ENCODE results near the gene FHIT. TPM values are rescaled to one million over a fixed set of nuclear protein-coding genes. Genes with fewer than 3 reads are reported as not detected.

The FHIT gene
- total and polyA plus RNA-seq, 10 of the 15 experiments (the other 5 are each of a cell fraction or from before 2014, with no cell fraction given), result 4.2 to 14.9 (median 9.4) TPM

DNA sequence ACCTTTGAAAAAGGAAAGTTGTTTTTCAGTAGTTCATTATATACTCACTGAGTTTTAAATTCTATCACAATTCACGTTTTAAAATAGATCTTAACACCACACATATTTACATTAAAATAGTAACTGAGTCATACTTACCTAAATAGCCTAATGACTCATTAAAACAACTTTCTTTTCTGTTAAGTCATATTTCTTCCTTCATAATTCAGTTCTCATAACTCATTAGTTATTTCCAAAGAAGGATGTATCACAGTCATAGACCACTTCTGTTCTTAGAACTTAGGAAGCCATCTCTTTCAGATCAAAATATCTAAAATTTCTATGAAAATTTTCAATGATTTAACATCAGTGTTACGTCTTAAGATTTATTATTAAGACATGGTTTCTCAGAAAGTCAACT lies 885.9 kb downstream of the FHIT start (continued):
- TF ChIP-seq HDAC2 (IDR thresholded peaks at IDR 0.05), result no peak
- TF ChIP-seq SMAD1 (IDR thresholded peaks at IDR 0.05; ENCODE audit: low read depth, partially characterized antibody), result no peak
- peak; percentile 68 for TF ChIP-seq MEF2B (IDR thresholded peaks at IDR 0.05; ENCODE audit: partially characterized antibody, poor library complexity, severe bottlenecking)
- no peak for TF ChIP-seq EED (IDR thresholded peaks at IDR 0.05; ENCODE audit: low read depth)
- TF ChIP-seq FOXM1 (IDR thresholded peaks at IDR 0.05; ENCODE audit: low read depth, low read length), result peak; percentile 90; the same call in 1 of the 2 replicates
- peak; percentile 49; the same call in 1 of the 2 replicates for TF ChIP-seq GABPA (IDR thresholded peaks at IDR 0.05; ENCODE audit: low read depth)
- peak; percentile 67; the same call in 1 of the 2 replicates for TF ChIP-seq CREB1 (IDR thresholded peaks at IDR 0.05; ENCODE audit: low read depth)
- TF ChIP-seq ATF3 (IDR thresholded peaks at IDR 0.05; ENCODE audit: borderline replicate concordance, extremely low read depth, low read depth, low read length), result no peak
- TF ChIP-seq TCF7 (IDR thresholded peaks at IDR 0.05; ENCODE audit: borderline replicate concordance), result peak; percentile 32; the same call in 1 of the 2 replicates
- TF ChIP-seq, protein P1, sequence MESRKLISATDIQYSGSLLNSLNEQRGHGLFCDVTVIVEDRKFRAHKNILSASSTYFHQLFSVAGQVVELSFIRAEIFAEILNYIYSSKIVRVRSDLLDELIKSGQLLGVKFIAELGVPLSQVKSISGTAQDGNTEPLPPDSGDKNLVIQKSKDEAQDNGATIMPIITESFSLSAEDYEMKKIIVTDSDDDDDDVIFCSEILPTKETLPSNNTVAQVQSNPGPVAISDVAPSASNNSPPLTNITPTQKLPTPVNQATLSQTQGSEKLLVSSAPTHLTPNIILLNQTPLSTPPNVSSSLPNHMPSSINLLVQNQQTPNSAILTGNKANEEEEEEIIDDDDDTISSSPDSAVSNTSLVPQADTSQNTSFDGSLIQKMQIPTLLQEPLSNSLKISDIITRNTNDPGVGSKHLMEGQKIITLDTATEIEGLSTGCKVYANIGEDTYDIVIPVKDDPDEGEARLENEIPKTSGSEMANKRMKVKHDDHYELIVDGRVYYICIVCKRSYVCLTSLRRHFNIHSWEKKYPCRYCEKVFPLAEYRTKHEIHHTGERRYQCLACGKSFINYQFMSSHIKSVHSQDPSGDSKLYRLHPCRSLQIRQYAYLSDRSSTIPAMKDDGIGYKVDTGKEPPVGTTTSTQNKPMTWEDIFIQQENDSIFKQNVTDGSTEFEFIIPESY (IDR thresholded peaks at IDR 0.05), result no peak
- TF ChIP-seq ATF7 (IDR thresholded peaks at IDR 0.05; ENCODE audit: low read depth), result peak; percentile 92
- TF ChIP-seq ZBED1 (IDR thresholded peaks at IDR 0.05; ENCODE audit: borderline replicate concordance), result peak; percentile 46; the same call in 1 of the 2 replicates
- no peak for TF ChIP-seq CHD4 (IDR thresholded peaks at IDR 0.05)
- TF ChIP-seq JUND (IDR thresholded peaks at IDR 0.05; ENCODE audit: low read depth, low read length), result 0 out of 2 replicates have a peak, but pooled peaks have one; percentile 27
- TF ChIP-seq, protein P2, sequence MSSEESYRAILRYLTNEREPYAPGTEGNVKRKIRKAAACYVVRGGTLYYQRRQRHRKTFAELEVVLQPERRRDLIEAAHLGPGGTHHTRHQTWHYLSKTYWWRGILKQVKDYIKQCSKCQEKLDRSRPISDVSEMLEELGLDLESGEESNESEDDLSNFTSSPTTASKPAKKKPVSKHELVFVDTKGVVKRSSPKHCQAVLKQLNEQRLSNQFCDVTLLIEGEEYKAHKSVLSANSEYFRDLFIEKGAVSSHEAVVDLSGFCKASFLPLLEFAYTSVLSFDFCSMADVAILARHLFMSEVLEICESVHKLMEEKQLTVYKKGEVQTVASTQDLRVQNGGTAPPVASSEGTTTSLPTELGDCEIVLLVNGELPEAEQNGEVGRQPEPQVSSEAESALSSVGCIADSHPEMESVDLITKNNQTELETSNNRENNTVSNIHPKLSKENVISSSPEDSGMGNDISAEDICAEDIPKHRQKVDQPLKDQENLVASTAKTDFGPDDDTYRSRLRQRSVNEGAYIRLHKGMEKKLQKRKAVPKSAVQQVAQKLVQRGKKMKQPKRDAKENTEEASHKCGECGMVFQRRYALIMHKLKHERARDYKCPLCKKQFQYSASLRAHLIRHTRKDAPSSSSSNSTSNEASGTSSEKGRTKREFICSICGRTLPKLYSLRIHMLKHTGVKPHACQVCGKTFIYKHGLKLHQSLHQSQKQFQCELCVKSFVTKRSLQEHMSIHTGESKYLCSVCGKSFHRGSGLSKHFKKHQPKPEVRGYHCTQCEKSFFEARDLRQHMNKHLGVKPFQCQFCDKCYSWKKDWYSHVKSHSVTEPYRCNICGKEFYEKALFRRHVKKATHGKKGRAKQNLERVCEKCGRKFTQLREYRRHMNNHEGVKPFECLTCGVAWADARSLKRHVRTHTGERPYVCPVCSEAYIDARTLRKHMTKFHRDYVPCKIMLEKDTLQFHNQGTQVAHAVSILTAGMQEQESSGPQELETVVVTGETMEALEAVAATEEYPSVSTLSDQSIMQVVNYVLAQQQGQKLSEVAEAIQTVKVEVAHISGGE (CRISPR knock-in tag; IDR thresholded peaks at IDR 0.05), result no peak
- TF ChIP-seq NBN (IDR thresholded peaks at IDR 0.05), result no peak
- peak; percentile 94 for TF ChIP-seq NFIC (IDR thresholded peaks at IDR 0.05; ENCODE audit: low read depth, low read length)
- TF ChIP-seq NRF1 (conservative IDR thresholded peaks at IDR 0.05; ENCODE audit: low read depth, low read length), result no peak
- 0 out of 4 replicates have a peak, but pooled peaks of 1 of the 2 experiments have one; percentile 48 for TF ChIP-seq CEBPB (IDR thresholded peaks at IDR 0.05; ENCODE audit: borderline replicate concordance in 1 of 2, low read depth in 2 of 2, low read length in 2 of 2)
- TF ChIP-seq, protein P3, sequence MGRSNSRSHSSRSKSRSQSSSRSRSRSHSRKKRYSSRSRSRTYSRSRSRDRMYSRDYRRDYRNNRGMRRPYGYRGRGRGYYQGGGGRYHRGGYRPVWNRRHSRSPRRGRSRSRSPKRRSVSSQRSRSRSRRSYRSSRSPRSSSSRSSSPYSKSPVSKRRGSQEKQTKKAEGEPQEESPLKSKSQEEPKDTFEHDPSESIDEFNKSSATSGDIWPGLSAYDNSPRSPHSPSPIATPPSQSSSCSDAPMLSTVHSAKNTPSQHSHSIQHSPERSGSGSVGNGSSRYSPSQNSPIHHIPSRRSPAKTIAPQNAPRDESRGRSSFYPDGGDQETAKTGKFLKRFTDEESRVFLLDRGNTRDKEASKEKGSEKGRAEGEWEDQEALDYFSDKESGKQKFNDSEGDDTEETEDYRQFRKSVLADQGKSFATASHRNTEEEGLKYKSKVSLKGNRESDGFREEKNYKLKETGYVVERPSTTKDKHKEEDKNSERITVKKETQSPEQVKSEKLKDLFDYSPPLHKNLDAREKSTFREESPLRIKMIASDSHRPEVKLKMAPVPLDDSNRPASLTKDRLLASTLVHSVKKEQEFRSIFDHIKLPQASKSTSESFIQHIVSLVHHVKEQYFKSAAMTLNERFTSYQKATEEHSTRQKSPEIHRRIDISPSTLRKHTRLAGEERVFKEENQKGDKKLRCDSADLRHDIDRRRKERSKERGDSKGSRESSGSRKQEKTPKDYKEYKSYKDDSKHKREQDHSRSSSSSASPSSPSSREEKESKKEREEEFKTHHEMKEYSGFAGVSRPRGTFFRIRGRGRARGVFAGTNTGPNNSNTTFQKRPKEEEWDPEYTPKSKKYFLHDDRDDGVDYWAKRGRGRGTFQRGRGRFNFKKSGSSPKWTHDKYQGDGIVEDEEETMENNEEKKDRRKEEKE (IDR thresholded peaks at IDR 0.05), result no peak
- TF ChIP-seq EGR1 (IDR thresholded peaks at IDR 0.05; ENCODE audit: borderline replicate concordance in 1 of 2, low read depth in 2 of 2, low read length in 2 of 2), result no peak
- TF ChIP-seq RUNX3 (IDR thresholded peaks at IDR 0.05; ENCODE audit: low read length), result peak; percentile 76; the same call in 1 of the 2 replicates
